Mammary epithelial cell (primary cell): ENCODE results near the gene FJX1.

Source experiments
- EZH2 ChIP-seq: IDR thresholded peaks from 2 replicates; pipeline ENCODE4 v1.6.1; 2012; ENCODE audit warnings: low read length, inconsistent platforms, borderline replicate concordance
- TF ChIP-seq, protein P1 (sequence below), 2 donors: IDR thresholded peaks in 1 of 2; conservative IDR thresholded peaks in 1 of 2; 2 replicates each; pipeline ENCODE4 v1.5.1; 2011 to 2012; ENCODE audit warnings: inconsistent platforms in 2 of 2, low read length in 2 of 2, mild to moderate bottlenecking in 2 of 2, control low read depth in 1 of 2, low read depth in 1 of 2; ENCODE audit not compliant: insufficient read depth in 1 of 2; ENCODE audit errors: extremely low read depth in 1 of 2

DNA sequence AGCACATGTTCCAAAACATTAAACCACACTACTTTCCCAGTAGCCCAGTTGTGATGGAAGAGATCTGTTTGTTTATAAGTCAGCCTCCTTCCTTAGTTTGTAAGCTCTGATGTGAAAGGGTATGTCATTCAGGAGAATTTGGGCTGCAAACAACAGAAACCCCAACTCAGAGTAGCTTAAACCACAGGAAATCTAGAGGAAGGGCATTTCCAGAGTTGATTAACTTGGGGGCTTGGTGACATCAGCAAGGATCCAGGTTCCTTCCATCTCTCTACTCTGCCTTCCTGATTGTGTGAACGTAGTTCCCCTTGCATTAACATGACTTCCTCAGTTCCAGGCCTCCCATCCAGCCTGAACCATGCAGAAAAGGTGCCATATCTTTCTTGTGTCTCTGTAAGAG, 6.5 kb upstream of the FJX1 start:
- TF ChIP-seq, protein P1, sequence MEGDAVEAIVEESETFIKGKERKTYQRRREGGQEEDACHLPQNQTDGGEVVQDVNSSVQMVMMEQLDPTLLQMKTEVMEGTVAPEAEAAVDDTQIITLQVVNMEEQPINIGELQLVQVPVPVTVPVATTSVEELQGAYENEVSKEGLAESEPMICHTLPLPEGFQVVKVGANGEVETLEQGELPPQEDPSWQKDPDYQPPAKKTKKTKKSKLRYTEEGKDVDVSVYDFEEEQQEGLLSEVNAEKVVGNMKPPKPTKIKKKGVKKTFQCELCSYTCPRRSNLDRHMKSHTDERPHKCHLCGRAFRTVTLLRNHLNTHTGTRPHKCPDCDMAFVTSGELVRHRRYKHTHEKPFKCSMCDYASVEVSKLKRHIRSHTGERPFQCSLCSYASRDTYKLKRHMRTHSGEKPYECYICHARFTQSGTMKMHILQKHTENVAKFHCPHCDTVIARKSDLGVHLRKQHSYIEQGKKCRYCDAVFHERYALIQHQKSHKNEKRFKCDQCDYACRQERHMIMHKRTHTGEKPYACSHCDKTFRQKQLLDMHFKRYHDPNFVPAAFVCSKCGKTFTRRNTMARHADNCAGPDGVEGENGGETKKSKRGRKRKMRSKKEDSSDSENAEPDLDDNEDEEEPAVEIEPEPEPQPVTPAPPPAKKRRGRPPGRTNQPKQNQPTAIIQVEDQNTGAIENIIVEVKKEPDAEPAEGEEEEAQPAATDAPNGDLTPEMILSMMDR (conservative IDR thresholded peaks at IDR 0.05 in 1 of 2, IDR thresholded peaks at IDR 0.05 in 1 of 2; ENCODE audit: extremely low read depth in 1 of 2, insufficient read depth in 1 of 2, low read depth in 1 of 2, low read length in 2 of 2) = no peak
- TF ChIP-seq EZH2 = no peak
